Fibroblast of lung (primary cell): ENCODE results near the gene IL3.

ENCODE experiments used
- EZH2 ChIP-seq: IDR thresholded peaks from 2 replicates; pipeline ENCODE4 v1.5.1; 2012; ENCODE audit warnings: low read length, control low read depth, mild to moderate bottlenecking; ENCODE audit errors: missing control alignments
- TF ChIP-seq, protein P1 (sequence below), 2 donors: IDR thresholded peaks in 1 of 2; conservative IDR thresholded peaks in 1 of 2; 1 replicate in 1 of 2; 2 replicates in 1 of 2; pipeline ENCODE4 v1.5.1; 2011 to 2012; ENCODE audit warnings: low read length in 2 of 2, control low read depth in 1 of 2, inconsistent platforms in 1 of 2, low read depth in 1 of 2, mild to moderate bottlenecking in 1 of 2

- TF ChIP-seq, protein P1, sequence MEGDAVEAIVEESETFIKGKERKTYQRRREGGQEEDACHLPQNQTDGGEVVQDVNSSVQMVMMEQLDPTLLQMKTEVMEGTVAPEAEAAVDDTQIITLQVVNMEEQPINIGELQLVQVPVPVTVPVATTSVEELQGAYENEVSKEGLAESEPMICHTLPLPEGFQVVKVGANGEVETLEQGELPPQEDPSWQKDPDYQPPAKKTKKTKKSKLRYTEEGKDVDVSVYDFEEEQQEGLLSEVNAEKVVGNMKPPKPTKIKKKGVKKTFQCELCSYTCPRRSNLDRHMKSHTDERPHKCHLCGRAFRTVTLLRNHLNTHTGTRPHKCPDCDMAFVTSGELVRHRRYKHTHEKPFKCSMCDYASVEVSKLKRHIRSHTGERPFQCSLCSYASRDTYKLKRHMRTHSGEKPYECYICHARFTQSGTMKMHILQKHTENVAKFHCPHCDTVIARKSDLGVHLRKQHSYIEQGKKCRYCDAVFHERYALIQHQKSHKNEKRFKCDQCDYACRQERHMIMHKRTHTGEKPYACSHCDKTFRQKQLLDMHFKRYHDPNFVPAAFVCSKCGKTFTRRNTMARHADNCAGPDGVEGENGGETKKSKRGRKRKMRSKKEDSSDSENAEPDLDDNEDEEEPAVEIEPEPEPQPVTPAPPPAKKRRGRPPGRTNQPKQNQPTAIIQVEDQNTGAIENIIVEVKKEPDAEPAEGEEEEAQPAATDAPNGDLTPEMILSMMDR (conservative IDR thresholded peaks at IDR 0.05 in 1 of 2, IDR thresholded peaks at IDR 0.05 in 1 of 2; ENCODE audit: low read depth in 1 of 2, low read length in 2 of 2), result no peak
- TF ChIP-seq EZH2, result no peak
Measured at GRCh38 chr5:132022737-132023136, 37.7 kb upstream of the IL3 start.
